Stimulated activated CD4-positive, alpha-beta T cell treated with anti-CD3 and anti-CD28 coated beads, Interleukin-12 subunit alpha, Interleukin-12 subunit beta, amount 100 ng/mL, for 4 hours (primary cell): ENCODE measurements around the gene AKT3.

Experiments
- DNase-seq: peaks from one replicate; pipeline ENCODE4 v3.0.0-alpha.2; 2020

AKT3 gene

DNA sequence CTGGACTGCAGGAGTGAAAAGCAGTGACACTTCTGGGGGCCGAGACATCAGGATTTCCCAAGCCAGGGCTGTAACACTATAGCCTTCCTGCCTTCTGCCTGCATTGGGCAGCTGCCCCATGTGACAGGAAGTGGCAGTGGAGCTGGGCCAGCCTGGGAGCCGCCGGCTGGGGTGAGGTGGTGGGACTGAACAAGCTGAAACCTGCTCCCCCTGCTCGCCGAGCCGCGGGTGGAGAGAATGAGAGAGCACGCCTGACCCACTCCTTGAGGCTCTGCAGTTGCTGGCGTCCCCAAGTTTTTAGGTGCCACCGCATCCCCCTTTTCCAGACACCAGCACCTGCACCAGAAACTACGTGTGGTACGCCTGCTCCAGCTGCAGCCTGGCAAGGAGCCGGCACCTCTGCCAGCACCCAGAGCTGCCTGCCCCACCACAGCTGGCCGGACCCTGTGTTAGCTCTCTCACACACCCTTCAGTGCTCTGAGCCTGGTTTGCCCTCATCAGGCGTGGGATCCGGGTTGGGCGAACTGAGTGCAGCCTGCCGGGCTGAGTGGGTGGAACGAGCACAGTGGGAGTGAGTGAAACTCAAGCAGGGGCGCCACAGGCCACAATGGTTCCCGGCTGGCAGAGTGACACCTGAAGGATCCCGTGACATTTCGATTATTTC lies 119.4 kb downstream of the AKT3 start:
- no peak for DNase-seq

GRCh38 chr1:243729956-243730355 lies 120.1 kb downstream of the AKT3 start:
- no peak for DNase-seq

DNA sequence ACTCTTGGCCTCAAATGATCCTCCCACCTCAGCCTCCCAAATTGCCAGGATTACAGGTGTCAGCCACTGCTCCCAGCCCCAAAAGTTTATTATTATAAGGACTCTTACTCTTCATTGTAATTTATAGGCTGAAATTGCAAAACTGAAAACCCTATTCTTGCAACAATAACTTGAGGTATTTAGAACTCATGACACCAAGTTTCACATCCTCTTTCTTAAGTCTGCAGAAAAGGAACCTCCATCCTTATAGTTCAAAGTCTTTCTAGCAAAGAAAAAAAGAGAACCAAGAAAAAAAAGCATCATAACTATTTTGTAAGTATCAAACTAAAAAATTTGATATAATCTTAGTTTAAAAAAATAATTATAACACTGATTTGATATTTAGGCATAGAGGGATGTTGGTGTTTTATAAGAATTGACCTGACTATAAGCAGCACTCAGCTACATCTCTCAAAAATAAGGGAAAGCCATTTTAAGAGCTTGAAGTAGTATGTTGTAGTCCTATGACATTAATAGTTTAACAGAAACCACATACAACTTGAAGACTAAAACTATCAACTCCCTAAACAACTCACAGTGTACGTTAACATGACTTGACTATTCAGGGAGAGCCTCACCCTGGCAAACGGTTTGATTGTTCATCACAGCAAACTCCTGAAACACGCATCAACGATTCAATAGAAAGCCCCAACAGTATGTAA lies 122.4 kb downstream of the AKT3 start:
- DNase-seq: no peak

DNA sequence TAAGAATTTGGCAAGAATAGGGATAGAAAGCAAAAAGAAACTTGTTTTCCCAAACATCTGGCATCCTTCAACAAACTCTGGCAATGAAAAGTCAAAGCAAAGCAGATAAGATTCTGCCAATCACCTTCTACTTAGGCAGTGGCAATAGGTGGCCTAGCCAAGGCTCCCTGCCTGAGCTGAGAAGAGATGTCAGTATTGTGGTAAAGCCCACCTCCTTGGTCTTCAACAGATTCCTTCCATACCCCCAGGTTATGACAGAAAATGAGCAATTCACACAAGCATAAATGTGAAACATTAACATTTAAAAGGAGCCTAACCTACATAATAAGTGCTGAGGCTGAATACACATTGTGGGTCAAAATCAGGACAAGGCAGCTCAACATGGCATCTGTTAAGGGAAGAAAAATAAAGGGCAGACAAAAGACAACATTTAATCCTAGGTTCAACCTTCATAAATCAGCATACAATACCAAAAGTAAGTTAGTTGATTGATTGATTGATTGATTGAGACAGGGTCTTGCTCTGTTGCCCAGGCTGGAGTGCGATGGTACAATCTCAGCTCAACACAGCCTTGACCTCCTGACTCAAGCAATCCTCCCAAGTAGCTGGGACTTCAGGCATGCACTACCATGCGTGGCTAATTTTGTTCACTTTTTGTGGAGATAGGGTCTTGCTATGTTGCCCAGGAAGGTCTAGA lies 123.1 kb downstream of the AKT3 start:
- DNase-seq: no peak

DNA sequence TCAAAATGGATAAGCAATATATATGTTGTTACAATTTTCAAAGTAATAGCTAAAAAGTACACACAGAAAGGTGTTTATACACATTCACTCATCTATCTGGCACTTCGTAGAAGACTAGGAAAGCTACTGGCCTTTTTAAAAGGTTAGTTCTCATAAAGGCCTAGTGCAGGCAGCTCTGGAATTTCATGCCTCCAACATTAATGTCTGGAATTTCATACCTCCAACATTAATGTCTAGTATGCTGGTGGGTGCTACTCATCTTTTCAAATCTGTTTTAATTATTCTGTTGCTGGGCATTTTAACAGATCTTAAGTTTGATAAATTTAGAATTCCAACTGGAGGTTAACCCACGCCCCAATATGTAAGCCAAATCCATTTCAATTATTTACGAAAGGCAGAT lies 124.2 kb downstream of the AKT3 start:
- no peak for DNase-seq

- DNase-seq: no peak
These were observed 125.0 kb downstream of the AKT3 start for GRCh38 chr1:243725075-243725474.

GRCh38 chr1:243723458-243724043 lies 126.5 kb downstream of the AKT3 start:
- DNase-seq: no peak

GRCh38 chr1:243723050-243723449 lies 127.0 kb downstream of the AKT3 start:
- DNase-seq: no peak

- DNase-seq: no peak
These were observed 130.6 kb downstream of the AKT3 start for GRCh38 chr1:243719476-243719875.

DNA sequence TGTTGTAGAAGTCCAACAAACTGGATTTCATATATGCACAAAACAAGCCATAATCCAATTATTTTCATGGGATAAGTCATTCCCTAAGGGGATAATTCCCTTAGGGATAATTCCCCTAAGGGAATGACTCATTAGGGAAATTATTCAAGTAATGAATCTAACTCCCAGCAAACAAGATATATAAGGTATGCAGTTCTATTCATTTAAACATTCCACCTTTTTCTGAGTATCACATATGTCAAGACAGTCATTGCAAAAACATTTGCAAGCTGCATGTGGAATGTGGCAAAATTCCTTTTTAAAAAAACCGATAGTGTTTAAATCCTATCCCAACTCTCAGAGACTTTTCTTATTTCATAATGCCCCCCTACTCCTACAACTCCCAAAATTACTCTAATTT lies 131.2 kb downstream of the AKT3 start:
- DNase-seq: no peak

DNA sequence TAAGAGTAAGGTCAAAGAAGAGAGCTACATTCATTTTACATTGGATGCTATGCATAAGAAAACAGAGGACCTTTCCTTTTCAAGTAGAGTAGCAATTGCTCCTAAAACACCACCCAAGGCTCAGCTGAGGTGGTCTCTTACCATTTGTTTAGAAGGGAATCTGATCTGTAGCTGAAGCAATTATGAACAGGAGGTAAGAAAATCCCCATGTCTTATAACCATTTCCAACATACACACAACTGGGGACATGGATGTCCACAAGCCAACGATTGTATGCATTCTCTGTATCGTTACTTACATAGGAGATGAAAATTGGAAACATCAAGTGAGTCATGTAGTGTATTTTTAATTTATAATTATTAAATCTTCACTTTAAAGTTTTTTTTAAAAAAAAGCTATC lies 132.0 kb downstream of the AKT3 start:
- no peak for DNase-seq

DNA sequence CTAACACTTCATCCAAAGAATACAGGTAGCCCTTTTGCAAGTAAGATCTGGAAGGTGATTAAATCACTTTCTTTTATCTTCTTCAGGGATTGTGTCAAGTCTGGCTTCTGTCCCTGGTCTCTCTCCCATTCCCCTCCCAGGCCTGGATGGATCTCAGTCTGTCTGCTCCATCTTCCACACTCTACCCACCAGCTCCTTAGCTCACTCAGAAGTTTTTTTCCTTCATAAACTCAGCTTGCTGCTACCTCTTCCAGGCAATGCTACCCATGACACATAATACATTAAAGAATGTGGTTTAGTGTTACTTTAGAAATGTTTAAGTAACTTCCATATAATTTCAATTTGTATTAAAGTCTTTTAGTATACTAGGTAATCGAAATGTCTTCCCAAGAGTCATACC lies 133.1 kb downstream of the AKT3 start:
- DNase-seq: no peak

GRCh38 chr1:243715285-243715684 lies 134.8 kb downstream of the AKT3 start:
- DNase-seq: no peak

DNA sequence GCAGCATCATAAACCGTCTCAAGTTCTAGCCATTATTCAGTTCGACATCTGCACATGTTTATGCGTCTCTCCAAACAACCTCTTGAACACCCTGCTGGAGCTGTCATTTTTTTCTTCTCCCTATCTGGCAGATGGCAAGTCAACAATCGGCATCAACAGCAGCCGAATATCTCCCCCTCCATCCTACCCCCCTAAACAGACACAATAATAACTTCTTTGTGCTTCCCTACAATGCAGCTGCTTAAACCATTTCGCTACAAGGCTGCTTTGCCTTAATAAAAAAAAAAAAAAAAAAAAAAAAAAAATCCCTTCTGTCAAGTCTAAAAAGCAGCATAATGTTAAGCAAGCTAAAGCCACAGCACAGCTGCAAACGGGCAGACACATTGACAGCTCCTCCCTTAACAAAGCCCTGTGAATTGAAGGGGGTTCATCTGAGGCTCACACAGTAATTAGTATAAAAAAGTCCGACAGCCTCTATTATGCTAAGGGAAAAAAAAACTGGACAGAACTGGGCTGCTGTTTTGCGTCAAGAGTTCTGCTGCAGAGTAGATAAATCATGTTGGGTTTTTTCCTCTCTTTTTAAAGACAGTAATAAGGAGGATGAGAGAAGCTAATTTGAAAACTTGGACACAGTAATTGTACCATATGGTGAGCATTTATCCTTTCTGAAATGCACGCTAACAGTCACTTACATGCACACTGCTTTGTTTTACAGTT lies 136.4 kb downstream of the AKT3 start:
- DNase-seq: no peak

DNA sequence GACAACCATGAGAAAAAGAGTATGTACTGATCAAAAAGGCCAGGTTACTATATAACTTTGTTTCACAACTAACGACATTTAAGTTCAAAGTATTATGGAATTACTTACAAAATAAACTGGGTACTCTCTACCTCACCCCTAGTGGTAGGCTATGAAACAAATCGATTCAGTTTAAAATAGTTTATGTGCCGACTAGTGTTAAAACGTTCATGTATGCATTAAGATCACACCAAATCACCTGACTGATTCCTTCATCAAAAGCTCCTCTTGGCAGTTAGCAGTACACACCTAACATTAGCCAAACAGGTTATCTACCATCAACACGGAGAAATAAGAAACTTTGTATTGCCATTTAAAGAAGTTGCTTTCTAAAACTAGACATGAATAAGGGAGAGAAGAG lies 137.1 kb downstream of the AKT3 start:
- DNase-seq: no peak

GRCh38 chr1:243712242-243712641 lies 137.8 kb downstream of the AKT3 start:
- DNase-seq: no peak

GRCh38 chr1:243710467-243710866 lies 139.6 kb downstream of the AKT3 start:
- no peak for DNase-seq

GRCh38 chr1:243708210-243708609 lies 141.8 kb downstream of the AKT3 start:
- no peak for DNase-seq

- no peak for DNase-seq
These were observed 143.5 kb downstream of the AKT3 start for GRCh38 chr1:243706563-243706962.

DNA sequence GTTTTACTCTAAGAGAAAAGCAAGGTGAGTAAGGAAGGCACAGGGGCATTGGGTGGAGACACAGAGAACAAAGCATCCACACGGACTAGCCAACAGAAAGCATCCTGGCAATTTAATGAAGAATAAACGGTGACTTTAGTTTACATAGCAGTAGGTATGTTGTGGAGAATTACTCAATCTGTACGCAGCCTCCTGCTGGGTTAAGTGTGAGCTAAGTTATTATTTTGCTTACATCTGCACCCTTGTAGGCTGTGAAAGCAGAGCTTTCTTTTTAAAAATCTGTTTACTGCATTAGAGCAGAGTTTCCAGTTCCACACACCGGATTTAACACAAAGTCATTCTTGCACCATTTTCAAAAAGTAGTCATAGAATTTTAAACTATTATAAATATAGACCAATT lies 144.5 kb downstream of the AKT3 start:
- no peak for DNase-seq

GRCh38 chr1:243701872-243702271 lies 148.2 kb downstream of the AKT3 start:
- DNase-seq: no peak

DNA sequence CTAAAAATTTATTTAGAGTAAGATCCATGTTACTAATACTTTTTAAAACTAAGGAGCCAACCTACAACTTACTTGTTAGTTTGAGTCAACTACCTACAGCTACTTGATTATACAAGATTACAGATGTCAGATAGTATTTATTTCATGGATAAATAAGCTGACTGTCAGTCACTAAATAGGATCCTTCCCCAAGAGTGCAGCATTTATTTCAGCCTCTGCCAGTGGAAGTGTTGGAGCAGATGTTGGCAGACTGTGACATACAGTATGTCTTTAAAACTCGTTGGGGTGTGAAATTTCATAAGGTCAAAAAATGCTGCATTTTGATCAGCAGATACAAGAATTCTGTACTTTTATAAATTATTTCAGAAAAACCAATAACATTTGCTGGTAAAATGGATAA lies 156.2 kb downstream of the AKT3 start:
- no peak for DNase-seq

DNA sequence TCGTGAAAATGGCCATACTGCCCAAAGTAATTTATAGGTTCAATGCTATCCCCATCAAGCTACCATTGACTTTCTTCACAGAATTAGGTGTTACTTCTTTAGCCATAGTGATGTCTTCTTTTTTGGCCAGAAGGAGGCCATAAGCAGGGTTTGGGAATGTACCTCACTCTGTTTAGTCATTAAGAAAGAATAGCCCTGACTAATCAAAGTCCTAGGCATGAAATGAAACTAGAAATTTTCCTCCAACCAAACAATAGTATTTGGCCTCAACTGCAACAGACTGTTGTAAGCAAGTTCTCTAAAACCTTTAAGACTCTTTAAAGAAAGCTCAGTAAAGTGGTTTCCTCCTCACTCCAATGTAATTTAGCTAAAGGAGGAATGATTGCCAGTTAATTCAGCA lies 163.9 kb downstream of the AKT3 start:
- no peak for DNase-seq
